PC-3 (cell line): ENCODE data around the gene ACTR1A. TPM values are rescaled to one million over a fixed set of nuclear protein-coding genes. Genes with fewer than 3 reads are reported as not detected.

Source experiments
- ATAC-seq: fragments of 200-7000 bp; cut with Tn5 transposase; 2 replicates; pipeline ENCODE4 v1.9.1; 2020; ENCODE audit warnings: mild to moderate bottlenecking, moderate library complexity
- BruUV-seq: library from RNA; stranded (reverse); fragments of 400-500 nt; replicated peaks from 2 replicates; lab custom pipeline; 2021; lab: Mats Ljungman, UMichigan
- CTCF ChIA-PET: fragments of 300-600 bp; sonication (Branson Sonifier 250); formaldehyde crosslinking; loops from one replicate; lab custom pipeline; 2022; ENCODE audit warnings: antibody characterized with exemption; lab: Charles Lee
- POLR2A ChIA-PET: fragments of 300-600 bp; sonication (Branson Sonifier 250); formaldehyde crosslinking; loops from one replicate; lab custom pipeline; 2022; ENCODE audit warnings: antibody characterized with exemption; ENCODE audit not compliant: unreplicated experiment; lab: Charles Lee
- DNase-seq: peaks from one replicate; pipeline ENCODE4 v3.0.0-alpha.2; 2015
- H2AFZ ChIP-seq: fragments of 300-600 bp; sonication (generic); 2 replicates; pipeline ENCODE4 v1.6.0; 2016; ENCODE audit warnings: antibody characterized with exemption, low read length
- H3F3A ChIP-seq: fragments of 300-600 bp; sonication (generic); one replicate; pipeline ENCODE4 v1.6.0; 2017; ENCODE audit warnings: antibody characterized with exemption, low read length, control low read depth, mild to moderate bottlenecking; ENCODE audit not compliant: unreplicated experiment
- H3K27ac ChIP-seq: fragments of 300-600 bp; sonication (generic); 2 replicates; pipeline ENCODE4 v1.5.1; 2016; ENCODE audit warnings: mild to moderate bottlenecking, low read length
- H3K27me3 ChIP-seq: fragments of 300-600 bp; sonication (generic); 2 replicates; pipeline ENCODE4 v1.6.1; 2016; ENCODE audit warnings: low read length, mixed read lengths
- H3K36me3 ChIP-seq: fragments of 300-600 bp; sonication (generic); 2 replicates; pipeline ENCODE4 v1.6.1; 2016; ENCODE audit warnings: low read depth, mixed run types, low read length, mixed read lengths
- H3K4me1 ChIP-seq: fragments of 300-600 bp; sonication (generic); 2 replicates; pipeline ENCODE4 v1.5.1; 2016; ENCODE audit warnings: low read length; ENCODE audit not compliant: insufficient read depth
- H3K4me2 ChIP-seq: fragments of 300-600 bp; sonication (generic); 2 replicates; pipeline ENCODE4 v1.6.0; 2016; ENCODE audit warnings: low read length
- H3K4me3 ChIP-seq: fragments of 300-600 bp; sonication (generic); 2 replicates; pipeline ENCODE4 v1.5.1; 2016; ENCODE audit warnings: mild to moderate bottlenecking, low read length, mixed read lengths
- H3K79me2 ChIP-seq: fragments of 300-600 bp; sonication (generic); 2 replicates; pipeline ENCODE4 v1.6.1; 2017; ENCODE audit warnings: low read length, mixed read lengths
- H3K9ac ChIP-seq: fragments of 300-600 bp; sonication (generic); 2 replicates; pipeline ENCODE4 v1.6.0; 2016; ENCODE audit warnings: mild to moderate bottlenecking, low read length
- H3K9me2 ChIP-seq: fragments of 300-600 bp; sonication (generic); replicated peaks from 2 replicates; pipeline ENCODE4 v1.6.1; 2016; ENCODE audit warnings: mixed run types, low read length, mixed read lengths
- H3K9me3 ChIP-seq: fragments of 300-600 bp; sonication (generic); 2 replicates; pipeline ENCODE4 v1.6.1; 2016; ENCODE audit warnings: low read length, mixed read lengths
- H4K20me1 ChIP-seq: fragments of 300-600 bp; sonication (generic); 2 replicates; pipeline ENCODE4 v1.6.1; 2016; ENCODE audit warnings: low read length, mixed read lengths
- CTCF ChIP-seq: fragments of 300-600 bp; sonication (generic); conservative IDR thresholded peaks from 2 replicates; pipeline ENCODE4 v1.5.1; 2017; ENCODE audit warnings: antibody characterized with exemption, low read depth, mild to moderate bottlenecking, low read length
- EZH2 ChIP-seq: fragments of 300-600 bp; sonication (generic); IDR thresholded peaks from one replicate; pipeline ENCODE4 v1.6.1; 2017; ENCODE audit warnings: antibody characterized with exemption, mild to moderate bottlenecking, low read length; ENCODE audit not compliant: unreplicated experiment
- EZH2phosphoT487 ChIP-seq: fragments of 300-600 bp; sonication (generic); IDR thresholded peaks from 2 replicates; pipeline ENCODE4 v1.6.1; 2018; ENCODE audit warnings: mild to moderate bottlenecking, antibody characterized with exemption, low read length, borderline replicate concordance
- intact Hi-C: fragments of 100-400 bp; cut with micrococcal nuclease; formaldehyde crosslinking; loops from 2 replicates; pipeline ENCODE4 v1.9.0; 2023
- total RNA-seq: library from RNA; depleted of rRNA; stranded (reverse); fragments of >200 nt; gene quantifications from 2 replicates; pipeline ENCODE4 v1.2.3, GENCODE V29; 2014

ACTR1A gene
- total RNA-seq, 1 experiment from 2014 or later = 69.9 TPM

- no peak for TF ChIP-seq EZH2phosphoT487
- no peak for TF ChIP-seq CTCF
- no peak for TF ChIP-seq EZH2
- no peaks in the 10 kb centered on the region for H3F3A ChIP-seq
- H2AFZ ChIP-seq = no peak overlapping the region
- ATAC-seq (no peak), DNase-seq (no peak)
- H3K79me2 ChIP-seq = peaks cover 29% of the 10 kb centered on the region
- ChIA-PET CTCF (no interaction called here), POLR2A (no interaction called here)
- peaks cover 20% of the 10 kb centered on the region for H3K4me1 ChIP-seq
- intact Hi-C loops = no loop called here
- H3K4me3 ChIP-seq = no peak overlapping the region
- H3K27ac ChIP-seq = no peak overlapping the region
- no peak overlapping the region for H3K9ac ChIP-seq
- H4K20me1 ChIP-seq = 0 out of 2 replicates have a peak, but pooled peaks cover 4% of the 10 kb centered on the region
- BruUV-seq = no TSS peak
- no peaks in the 10 kb centered on the region for H3K9me3 ChIP-seq
- no peak overlapping the region for H3K4me2 ChIP-seq
- no peaks in the 10 kb centered on the region for H3K9me2 ChIP-seq
- peaks cover 5% of the 10 kb centered on the region; the same call in 1 of the 2 replicates for H3K36me3 ChIP-seq
- H3K27me3 ChIP-seq = no peaks in the 10 kb centered on the region
These were observed 49.0 kb downstream of the ACTR1A start for GRCh38 chr10:102453502-102453901.

GRCh38 chr10:102452672-102453340 is 49.7 kb downstream of the ACTR1A start:
- Histone ChIP-seq H3K4me3 (no peak overlapping the region), H3K9me2 (no peaks in the 10 kb centered on the region), H3F3A (no peaks in the 10 kb centered on the region), H3K27me3 (no peaks in the 10 kb centered on the region), H3K9ac (no peak overlapping the region), H3K36me3 (peaks cover 5% of the 10 kb centered on the region; the same call in 1 of the 2 replicates), H3K4me2 (no peak overlapping the region; the same call in 1 of the 2 replicates), H2AFZ (no peak overlapping the region), H3K79me2 (peaks cover 29% of the 10 kb centered on the region), H3K9me3 (no peaks in the 10 kb centered on the region), H4K20me1 (0 out of 2 replicates have a peak, but pooled peaks cover 4% of the 10 kb centered on the region), H3K27ac (no peak overlapping the region), H3K4me1 (peaks cover 20% of the 10 kb centered on the region)
- no TSS peak for BruUV-seq
- no peak for TF ChIP-seq CTCF
- TF ChIP-seq EZH2 = no peak
- no peak for TF ChIP-seq EZH2phosphoT487
- POLR2A ChIA-PET = no interaction called here
- DNase-seq (peak; percentile 51), ATAC-seq (no peak)
- CTCF ChIA-PET = no interaction called here
- intact Hi-C loops = no loop called here
